Upper lobe of right lung (tissue), 1 donor: ENCODE results near the gene AP1B1. TPM values are rescaled to one million over a fixed set of nuclear protein-coding genes. Genes with fewer than 3 reads are reported as not detected.

ENCODE experiments used
- ATAC-seq: fragments of 200-7000 bp; cut with Tn5 transposase; one replicate; pipeline ENCODE4 v1.9.1; 2020; ENCODE audit warnings: mild to moderate bottlenecking, moderate library complexity
- DNase-seq: peaks from one replicate; pipeline ENCODE4 v3.0.0-alpha.2; 2020
- H3K27ac ChIP-seq: fragments of 200-600 bp; one replicate; pipeline ENCODE4 v1.8.0; 2022
- H3K27me3 ChIP-seq: fragments of 200-600 bp; one replicate; pipeline ENCODE4 v1.8.0; 2022; ENCODE audit warnings: mild to moderate bottlenecking
- H3K36me3 ChIP-seq: fragments of 200-600 bp; one replicate; pipeline ENCODE4 v1.8.0; 2022
- H3K4me1 ChIP-seq: fragments of 200-600 bp; one replicate; pipeline ENCODE4 v1.8.0; 2022
- H3K4me3 ChIP-seq: fragments of 200-600 bp; one replicate; pipeline ENCODE4 v1.8.0; 2022; ENCODE audit warnings: mild to moderate bottlenecking
- H3K9me3 ChIP-seq: fragments of 200-600 bp; one replicate; pipeline ENCODE4 v1.8.0; 2022
- CTCF ChIP-seq: fragments of 200-600 bp; IDR thresholded peaks from one replicate; pipeline ENCODE4 v1.8.0; 2022; ENCODE audit warnings: antibody characterized with exemption
- intact Hi-C: fragments of 100-400 bp; cut with DNase I; formaldehyde crosslinking; loops from one replicate; pipeline ENCODE4 v1.11.0; 2022
- total RNA-seq: library from RNA; stranded (reverse); fragmentation: NEBNext Ultra II Directional; extraction: Animal tissue kit (Norgen Biotek cat#: 25700); gene quantifications from one replicate; pipeline ENCODE4 v1.2.1, GENCODE V29; 2021
- donor health status: DM: no; HTN: yes; CAD: no; lungs with severe emphysema.

AP1B1 gene
- total RNA-seq, 1 donor from 2014 or later: 62.4 TPM

DNA sequence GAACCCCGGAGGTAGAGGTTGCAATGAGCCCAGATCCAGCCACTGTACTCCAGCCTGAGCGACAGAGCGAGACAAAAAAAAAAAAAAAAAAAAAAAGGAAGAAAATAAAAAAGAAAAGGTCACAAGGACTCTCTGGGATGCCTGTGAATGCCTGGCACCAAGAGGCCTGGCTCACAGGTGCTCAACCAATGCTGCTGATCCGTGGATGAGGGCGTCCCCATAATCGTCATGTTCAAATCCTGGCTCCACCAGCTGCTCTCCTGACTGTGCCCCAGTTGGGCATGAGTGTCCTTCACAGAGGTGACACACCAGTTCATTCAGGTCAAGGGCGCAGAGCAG is 82.6 kb downstream of the AP1B1 start:
- Histone ChIP-seq H3K4me1 (peaks cover 43% of the 10 kb centered on the region), H3K4me3 (peak overlapping the region; percentile 85), H3K9me3 (no peaks in the 10 kb centered on the region), H3K27ac (no peak overlapping the region), H3K27me3 (no peaks in the 10 kb centered on the region), H3K36me3 (peaks cover 3% of the 10 kb centered on the region)
- no peak for TF ChIP-seq CTCF
- intact Hi-C loops: no loop called here
- ATAC-seq: no peak
- DNase-seq: no peak

DNA sequence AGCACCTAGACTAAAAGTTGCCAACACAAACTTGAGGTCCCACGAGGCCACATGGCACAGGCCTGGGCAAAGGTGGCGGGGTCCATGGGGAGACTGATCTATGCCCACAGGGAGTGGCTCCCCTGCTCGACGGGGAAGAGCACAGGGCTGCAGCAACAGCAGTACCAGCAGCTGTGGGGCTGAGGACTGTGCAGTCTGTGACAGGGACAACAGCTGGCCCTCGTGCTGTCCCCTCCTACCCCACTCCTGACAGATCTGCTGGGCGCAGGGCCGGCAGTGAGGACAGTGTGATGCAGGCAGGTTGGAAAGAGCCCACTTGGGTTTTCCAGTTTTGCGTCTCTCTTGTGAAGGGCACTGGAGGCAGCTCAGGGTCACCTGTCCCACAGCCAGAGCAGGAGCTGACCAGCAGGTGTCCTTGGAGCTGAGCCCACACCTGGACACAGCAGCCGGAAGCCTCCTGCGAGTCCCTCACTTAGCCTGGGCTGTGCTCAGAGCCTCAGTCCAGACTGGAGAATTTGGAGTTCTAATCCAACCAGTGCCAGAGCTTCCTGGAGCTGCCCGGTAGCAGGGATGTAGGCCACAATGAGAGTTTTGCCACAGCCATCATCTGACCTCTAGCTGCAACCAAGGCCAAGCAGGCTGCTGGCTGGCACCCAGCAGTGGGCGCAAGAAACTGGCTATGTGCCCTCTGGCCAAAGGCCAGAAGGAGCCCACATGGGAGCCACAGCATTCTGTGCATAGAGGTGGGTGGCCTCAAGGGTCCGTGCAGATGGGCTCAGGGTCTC is 85.5 kb downstream of the AP1B1 start:
- Histone ChIP-seq H3K4me1 (peaks cover 17% of the 10 kb centered on the region), H3K27ac (peak overlapping the region; percentile 24), H3K4me3 (no peak overlapping the region), H3K27me3 (no peaks in the 10 kb centered on the region), H3K36me3 (peaks cover 33% of the 10 kb centered on the region), H3K9me3 (no peaks in the 10 kb centered on the region)
- ATAC-seq (no peak), DNase-seq (no peak)
- TF ChIP-seq CTCF: no peak
- intact Hi-C loops: no loop called here

DNA sequence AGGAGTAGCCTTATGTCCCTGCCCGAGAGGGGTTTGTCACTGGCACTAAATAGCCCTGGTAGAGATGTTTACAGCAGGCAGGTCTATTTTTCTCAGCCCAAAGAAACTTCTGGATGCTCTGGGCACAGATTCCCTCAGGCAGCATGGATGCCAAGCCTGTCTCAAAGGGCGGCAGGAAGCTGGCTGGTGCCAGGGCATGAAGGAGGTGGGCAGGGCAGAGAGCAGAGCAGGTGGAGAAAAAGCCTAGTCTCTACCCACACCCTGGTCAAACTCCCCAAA is 86.0 kb downstream of the AP1B1 start:
- Histone ChIP-seq H3K27me3 (no peaks in the 10 kb centered on the region), H3K36me3 (peaks cover 38% of the 10 kb centered on the region), H3K9me3 (no peaks in the 10 kb centered on the region), H3K27ac (no peak overlapping the region), H3K4me3 (no peak overlapping the region), H3K4me1 (peaks cover 16% of the 10 kb centered on the region)
- no peak for ATAC-seq
- intact Hi-C loops: no loop called here
- DNase-seq: no peak
- TF ChIP-seq CTCF: no peak

DNA sequence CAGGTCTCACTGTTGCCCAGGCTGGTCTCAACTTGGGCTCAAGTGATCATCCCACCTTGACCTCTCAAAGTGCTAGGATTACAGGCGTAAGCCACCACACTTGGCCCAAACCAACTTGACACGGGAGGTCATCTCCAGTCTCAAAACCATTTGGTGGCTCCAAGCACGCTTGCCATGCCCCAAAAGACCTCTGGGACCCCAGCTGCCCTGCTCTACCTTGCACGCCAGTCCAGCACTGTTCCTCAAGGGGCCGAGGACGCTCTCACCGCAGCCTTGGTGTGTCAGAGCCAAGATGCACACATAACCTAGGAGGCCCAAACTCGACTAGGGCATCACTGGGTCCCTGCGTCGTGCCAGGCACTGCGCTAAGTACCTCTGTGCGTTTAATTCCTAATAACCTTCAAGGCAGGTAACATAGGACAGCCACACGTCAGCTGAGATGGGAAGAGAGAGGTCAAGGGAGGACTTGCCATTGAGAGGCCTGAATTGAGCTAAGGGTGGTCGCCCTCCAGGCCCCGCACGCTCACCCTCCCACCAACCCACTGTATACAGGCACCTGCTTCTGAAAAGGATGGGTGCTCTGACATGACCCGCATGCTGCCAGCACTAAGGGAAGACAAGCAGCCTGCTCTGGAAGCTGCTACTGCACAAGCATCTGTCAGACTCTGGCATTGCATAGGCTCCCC is 86.5 kb downstream of the AP1B1 start:
- Histone ChIP-seq H3K9me3 (no peaks in the 10 kb centered on the region), H3K36me3 (peaks cover 43% of the 10 kb centered on the region), H3K4me3 (no peak overlapping the region), H3K27me3 (no peaks in the 10 kb centered on the region), H3K4me1 (peaks cover 16% of the 10 kb centered on the region), H3K27ac (no peak overlapping the region)
- DNase-seq (no peak), ATAC-seq (no peak)
- intact Hi-C loops: no loop called here
- TF ChIP-seq CTCF: no peak

DNA sequence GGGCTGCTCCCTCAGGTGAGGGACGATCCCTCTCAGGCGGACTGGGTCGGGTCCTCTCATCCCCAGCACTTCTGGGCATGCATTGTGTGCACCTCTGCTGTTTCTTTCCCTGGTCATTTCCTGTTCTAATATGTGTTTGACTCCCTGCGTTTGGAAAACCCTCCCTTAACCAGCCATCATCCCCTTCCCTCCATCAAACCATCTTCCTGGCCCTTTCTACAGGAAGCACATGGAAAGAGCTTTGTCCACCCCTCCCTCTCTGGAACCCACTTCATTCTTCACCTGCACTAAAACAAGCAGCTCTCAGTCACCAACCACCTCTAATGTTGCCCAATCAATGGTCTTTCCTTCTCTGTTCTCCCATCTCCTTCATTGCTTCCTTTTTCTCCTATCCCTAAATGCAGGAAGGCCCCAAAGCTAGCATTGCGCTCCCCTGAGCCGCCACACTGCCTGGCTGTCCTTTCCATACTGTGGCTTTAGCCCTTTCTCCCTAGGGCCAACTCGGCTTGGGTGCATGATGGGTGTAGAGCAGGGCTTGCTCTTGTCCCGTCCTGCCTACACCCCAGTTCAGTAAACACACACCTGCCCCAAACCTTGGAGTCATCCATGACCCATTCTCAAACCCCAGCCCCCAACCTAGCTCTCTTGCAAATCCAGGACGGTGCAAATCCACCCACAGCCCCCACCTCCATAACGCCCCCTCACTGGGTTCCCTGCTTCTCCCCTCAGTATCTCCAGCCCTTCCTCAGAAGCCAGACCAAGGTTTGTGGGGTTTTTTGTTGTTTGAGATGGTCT is 87.4 kb downstream of the AP1B1 start:
- no peak for TF ChIP-seq CTCF
- peaks cover 51% of the 10 kb centered on the region for H3K36me3 ChIP-seq
- ATAC-seq (no peak), DNase-seq (no peak)
- no peak overlapping the region for H3K27ac ChIP-seq
- no peak overlapping the region for H3K4me3 ChIP-seq
- intact Hi-C loops: no loop called here
- no peaks in the 10 kb centered on the region for H3K27me3 ChIP-seq
- H3K4me1 ChIP-seq: peaks cover 16% of the 10 kb centered on the region
- H3K9me3 ChIP-seq: no peaks in the 10 kb centered on the region
